HL-60 (cell line): ENCODE data around the gene PADI4.

ENCODE experiments used
- DNase-seq, 2 experiments: peaks; one replicate each; pipeline ENCODE4 v3.0.0-alpha.2; 2010 to 2020; ENCODE audit warnings: low read depth in 1 of 2, low spot score in 1 of 2
- H3K27ac ChIP-seq: fragments of 250-450 bp; sonication (Bioruptor Pico); replicated peaks from 2 replicates; pipeline ENCODE4 v1.5.1; 2020; ENCODE audit warnings: mild to moderate bottlenecking, moderate library complexity
- H3K27me3 ChIP-seq: fragments of 250-450 bp; sonication (Bioruptor Pico); 2 replicates; pipeline ENCODE4 v1.5.1; 2021; ENCODE audit warnings: mild to moderate bottlenecking, moderate library complexity; ENCODE audit not compliant: insufficient read depth, poor library complexity, severe bottlenecking
- H3K4me3 ChIP-seq: replicated peaks from 2 replicates; pipeline ENCODE4 v1.5.1; 2011; ENCODE audit warnings: mild to moderate bottlenecking, control low read depth, low read length; ENCODE audit not compliant: insufficient read depth
- GABPA ChIP-seq: IDR thresholded peaks from 2 replicates; pipeline ENCODE4 v1.6.1; 2012; ENCODE audit warnings: low read depth
- POLR2AphosphoS5 ChIP-seq: IDR thresholded peaks from 2 replicates; pipeline ENCODE4 v1.6.1; 2012; ENCODE audit warnings: low read depth
- SPI1 ChIP-seq: IDR thresholded peaks from 2 replicates; pipeline ENCODE4 v1.6.1; 2012; ENCODE audit warnings: low read depth, mild to moderate bottlenecking, borderline replicate concordance
- TF ChIP-seq, protein P1 (sequence below): IDR thresholded peaks from one replicate; pipeline ENCODE4 v1.5.1; 2011; ENCODE audit warnings: low read length, control low read depth, inconsistent platforms; ENCODE audit not compliant: insufficient read depth
- TF ChIP-seq, protein P2 (sequence below): IDR thresholded peaks from 2 replicates; pipeline ENCODE4 v1.6.1; 2012; ENCODE audit warnings: low read depth; ENCODE audit not compliant: insufficient replicate concordance

PADI4 gene

DNA sequence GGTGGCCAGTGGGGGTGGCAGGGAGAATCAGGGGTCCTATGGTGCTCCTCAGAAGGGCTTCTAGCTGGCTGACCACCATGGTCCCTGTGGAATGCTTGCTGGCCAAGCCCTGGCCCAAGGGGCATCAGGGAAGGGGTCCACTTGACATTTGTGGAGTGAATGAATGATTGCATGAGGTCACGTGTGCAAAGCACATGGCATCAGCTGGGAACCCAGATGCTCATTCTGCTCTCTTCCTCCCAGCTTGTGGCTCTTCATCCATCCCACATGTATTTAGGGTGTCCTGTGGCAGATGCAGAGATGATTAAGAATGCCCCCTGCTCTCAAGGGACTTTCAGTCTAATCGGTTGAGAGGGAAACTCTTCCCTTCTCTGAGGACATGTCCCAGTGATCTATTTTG is 27.1 kb upstream of the PADI4 start:
- no peak overlapping the region for H3K4me3 ChIP-seq
- no peaks in the 10 kb centered on the region for H3K27me3 ChIP-seq
- no peak overlapping the region for H3K27ac ChIP-seq
- DNase-seq: no peak
- TF ChIP-seq, protein P1, sequence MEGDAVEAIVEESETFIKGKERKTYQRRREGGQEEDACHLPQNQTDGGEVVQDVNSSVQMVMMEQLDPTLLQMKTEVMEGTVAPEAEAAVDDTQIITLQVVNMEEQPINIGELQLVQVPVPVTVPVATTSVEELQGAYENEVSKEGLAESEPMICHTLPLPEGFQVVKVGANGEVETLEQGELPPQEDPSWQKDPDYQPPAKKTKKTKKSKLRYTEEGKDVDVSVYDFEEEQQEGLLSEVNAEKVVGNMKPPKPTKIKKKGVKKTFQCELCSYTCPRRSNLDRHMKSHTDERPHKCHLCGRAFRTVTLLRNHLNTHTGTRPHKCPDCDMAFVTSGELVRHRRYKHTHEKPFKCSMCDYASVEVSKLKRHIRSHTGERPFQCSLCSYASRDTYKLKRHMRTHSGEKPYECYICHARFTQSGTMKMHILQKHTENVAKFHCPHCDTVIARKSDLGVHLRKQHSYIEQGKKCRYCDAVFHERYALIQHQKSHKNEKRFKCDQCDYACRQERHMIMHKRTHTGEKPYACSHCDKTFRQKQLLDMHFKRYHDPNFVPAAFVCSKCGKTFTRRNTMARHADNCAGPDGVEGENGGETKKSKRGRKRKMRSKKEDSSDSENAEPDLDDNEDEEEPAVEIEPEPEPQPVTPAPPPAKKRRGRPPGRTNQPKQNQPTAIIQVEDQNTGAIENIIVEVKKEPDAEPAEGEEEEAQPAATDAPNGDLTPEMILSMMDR: no peak
- TF ChIP-seq POLR2AphosphoS5: no peak

DNA sequence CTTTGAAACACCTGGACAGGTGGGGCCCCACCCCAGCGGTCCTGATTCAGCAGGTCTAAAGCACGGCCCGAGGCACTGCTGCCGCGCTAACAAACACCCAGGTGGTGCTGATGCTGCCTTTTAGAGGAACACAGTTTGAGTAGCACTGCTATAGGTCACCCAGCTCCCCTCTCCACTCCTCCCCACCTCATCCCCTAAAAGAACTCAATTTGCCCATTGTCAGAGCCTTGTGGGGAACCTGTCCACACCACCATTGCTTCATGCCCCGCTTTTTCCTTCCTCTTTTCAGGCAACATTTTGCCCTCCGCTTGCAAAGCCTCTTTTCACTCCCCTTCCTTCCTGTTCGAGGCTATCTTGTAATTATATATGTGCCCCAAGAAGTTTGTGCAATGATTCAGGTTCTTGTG is 26.2 kb upstream of the PADI4 start:
- Histone ChIP-seq H3K27ac (peak overlapping the region; percentile 68), H3K27me3 (no peaks in the 10 kb centered on the region), H3K4me3 (no peak overlapping the region)
- DNase-seq: peak; percentile 96 to 99
- TF ChIP-seq GABPA (peak; percentile 32; the same call in 1 of the 2 replicates), SPI1 (peak; percentile 80), POLR2AphosphoS5 (peak; percentile 87)
- TF ChIP-seq, protein P2, sequence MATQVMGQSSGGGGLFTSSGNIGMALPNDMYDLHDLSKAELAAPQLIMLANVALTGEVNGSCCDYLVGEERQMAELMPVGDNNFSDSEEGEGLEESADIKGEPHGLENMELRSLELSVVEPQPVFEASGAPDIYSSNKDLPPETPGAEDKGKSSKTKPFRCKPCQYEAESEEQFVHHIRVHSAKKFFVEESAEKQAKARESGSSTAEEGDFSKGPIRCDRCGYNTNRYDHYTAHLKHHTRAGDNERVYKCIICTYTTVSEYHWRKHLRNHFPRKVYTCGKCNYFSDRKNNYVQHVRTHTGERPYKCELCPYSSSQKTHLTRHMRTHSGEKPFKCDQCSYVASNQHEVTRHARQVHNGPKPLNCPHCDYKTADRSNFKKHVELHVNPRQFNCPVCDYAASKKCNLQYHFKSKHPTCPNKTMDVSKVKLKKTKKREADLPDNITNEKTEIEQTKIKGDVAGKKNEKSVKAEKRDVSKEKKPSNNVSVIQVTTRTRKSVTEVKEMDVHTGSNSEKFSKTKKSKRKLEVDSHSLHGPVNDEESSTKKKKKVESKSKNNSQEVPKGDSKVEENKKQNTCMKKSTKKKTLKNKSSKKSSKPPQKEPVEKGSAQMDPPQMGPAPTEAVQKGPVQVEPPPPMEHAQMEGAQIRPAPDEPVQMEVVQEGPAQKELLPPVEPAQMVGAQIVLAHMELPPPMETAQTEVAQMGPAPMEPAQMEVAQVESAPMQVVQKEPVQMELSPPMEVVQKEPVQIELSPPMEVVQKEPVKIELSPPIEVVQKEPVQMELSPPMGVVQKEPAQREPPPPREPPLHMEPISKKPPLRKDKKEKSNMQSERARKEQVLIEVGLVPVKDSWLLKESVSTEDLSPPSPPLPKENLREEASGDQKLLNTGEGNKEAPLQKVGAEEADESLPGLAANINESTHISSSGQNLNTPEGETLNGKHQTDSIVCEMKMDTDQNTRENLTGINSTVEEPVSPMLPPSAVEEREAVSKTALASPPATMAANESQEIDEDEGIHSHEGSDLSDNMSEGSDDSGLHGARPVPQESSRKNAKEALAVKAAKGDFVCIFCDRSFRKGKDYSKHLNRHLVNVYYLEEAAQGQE: no peak
- TF ChIP-seq, protein P1: no peak

DNA sequence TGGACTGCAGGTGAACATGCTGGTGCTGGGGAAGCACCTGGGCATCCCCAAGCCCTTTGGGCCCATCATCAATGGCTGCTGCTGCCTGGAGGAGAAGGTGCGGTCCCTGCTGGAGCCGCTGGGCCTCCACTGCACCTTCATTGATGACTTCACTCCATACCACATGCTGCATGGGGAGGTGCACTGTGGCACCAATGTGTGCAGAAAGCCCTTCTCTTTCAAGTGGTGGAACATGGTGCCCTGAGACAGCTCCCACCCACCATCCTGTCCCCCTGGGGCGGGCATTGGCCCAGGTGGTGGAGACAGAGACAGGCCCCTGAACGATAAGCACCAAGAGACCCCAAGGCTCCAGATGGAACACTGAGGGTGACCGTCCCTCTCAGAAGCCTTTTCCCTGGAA is 25.2 kb upstream of the PADI4 start:
- no peaks in the 10 kb centered on the region for H3K27me3 ChIP-seq
- DNase-seq: no peak
- peak overlapping the region; percentile 68 for H3K27ac ChIP-seq
- TF ChIP-seq SPI1: no peak
- TF ChIP-seq, protein P1: no peak
- TF ChIP-seq GABPA: no peak
- TF ChIP-seq, protein P2: no peak
- TF ChIP-seq POLR2AphosphoS5: no peak
- no peak overlapping the region for H3K4me3 ChIP-seq

DNA sequence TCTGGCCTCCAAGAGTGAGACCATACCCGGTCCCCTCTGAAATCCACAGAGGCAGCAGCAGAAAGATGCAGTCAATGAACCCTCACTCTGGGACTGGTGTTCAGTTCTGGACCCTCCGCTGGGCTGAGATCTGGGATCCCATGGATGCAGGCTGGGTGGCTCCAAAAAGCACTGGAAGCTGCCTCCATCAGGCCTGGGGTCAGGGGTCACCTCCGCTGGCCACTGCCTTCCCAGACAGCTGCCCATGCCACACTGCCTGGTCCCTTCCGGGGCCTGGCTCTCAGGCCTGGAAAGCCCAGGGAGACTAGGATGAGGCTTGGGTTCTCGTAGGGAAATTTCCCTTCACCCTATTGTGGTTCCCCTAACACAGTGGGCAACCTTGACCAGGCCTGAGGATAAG is 21.4 kb upstream of the PADI4 start:
- H3K27ac ChIP-seq: no peak overlapping the region; the same call in 1 of the 2 replicates
- H3K27me3 ChIP-seq: no peaks in the 10 kb centered on the region
- no peak for DNase-seq
- TF ChIP-seq, protein P1: no peak
- TF ChIP-seq GABPA (no peak), SPI1 (no peak)
- H3K4me3 ChIP-seq: no peak overlapping the region
